Left forelimb (tissue), 1 donor: ENCODE data around the gene COL11A1.

ENCODE experiments used
- DNase-seq: peaks from one replicate; pipeline ENCODE4 v3.0.0-alpha.2; 2018; ENCODE audit warnings: low spot score

COL11A1 gene

GRCh38 chr1:102901996-102902395, 206.3 kb downstream of the COL11A1 start:
- DNase-seq, result no peak

GRCh38 chr1:102899935-102900334, 208.4 kb downstream of the COL11A1 start:
- DNase-seq, result no peak

- DNase-seq, result no peak
Measured at GRCh38 chr1:102897557-102897956, 210.8 kb downstream of the COL11A1 start.

- DNase-seq, result no peak
Measured at GRCh38 chr1:102896771-102897170, 211.6 kb downstream of the COL11A1 start.

- no peak for DNase-seq
Measured at GRCh38 chr1:102896286-102896685, 212.0 kb downstream of the COL11A1 start.

GRCh38 chr1:102891868-102892625, 216.3 kb downstream of the COL11A1 start:
- DNase-seq, result no peak

- no peak for DNase-seq
Measured at GRCh38 chr1:102886638-102887037, 221.7 kb downstream of the COL11A1 start.

- DNase-seq, result no peak
Measured at GRCh38 chr1:102884238-102884637, 224.1 kb downstream of the COL11A1 start.

- DNase-seq, result no peak
Measured at GRCh38 chr1:102879439-102879993, 228.8 kb downstream of the COL11A1 start.

- DNase-seq, result no peak
Measured at GRCh38 chr1:102875756-102876155, 232.6 kb downstream of the COL11A1 start.

- no peak for DNase-seq
Measured at GRCh38 chr1:102872526-102872925, 235.8 kb downstream of the COL11A1 start.

- no peak for DNase-seq
Measured at GRCh38 chr1:102872097-102872496, 236.2 kb downstream of the COL11A1 start.

GRCh38 chr1:102863704-102864103, 244.6 kb downstream of the COL11A1 start:
- no peak for DNase-seq

GRCh38 chr1:102861247-102861646, 247.1 kb downstream of the COL11A1 start:
- DNase-seq, result no peak

GRCh38 chr1:102858695-102859094, 249.6 kb downstream of the COL11A1 start:
- no peak for DNase-seq

- DNase-seq, result no peak
Measured at GRCh38 chr1:102857251-102857650, 251.1 kb downstream of the COL11A1 start.

GRCh38 chr1:102853701-102854187, 254.6 kb downstream of the COL11A1 start:
- DNase-seq, result no peak

GRCh38 chr1:102853136-102853535, 255.2 kb downstream of the COL11A1 start:
- no peak for DNase-seq

GRCh38 chr1:102852613-102853012, 255.7 kb downstream of the COL11A1 start:
- no peak for DNase-seq

- DNase-seq, result no peak
Measured at GRCh38 chr1:102851616-102852015, 256.7 kb downstream of the COL11A1 start.

GRCh38 chr1:102842606-102843005, 265.7 kb downstream of the COL11A1 start:
- DNase-seq, result no peak

GRCh38 chr1:102840741-102841140, 267.6 kb downstream of the COL11A1 start:
- DNase-seq, result no peak

GRCh38 chr1:102838016-102838415, 270.3 kb downstream of the COL11A1 start:
- no peak for DNase-seq

- no peak for DNase-seq
Measured at GRCh38 chr1:102837551-102837950, 270.8 kb downstream of the COL11A1 start.
